HEK293 (cell line): ENCODE measurements around the gene CA11.
A peak's percentile ranks its signal among the peaks of the same experiment; 100 is the strongest.

Source experiments
- CTCF ChIA-PET: fragments of 350-600 bp; formaldehyde crosslinking; extraction: SDS; loops from one replicate; lab custom pipeline; 2021; ENCODE audit warnings: antibody characterized with exemption; lab: Yijun Ruan, JAX
- POLR2A ChIA-PET: fragments of 300-600 bp; formaldehyde crosslinking; extraction: SDS; loops from one replicate; lab custom pipeline; 2020; ENCODE audit warnings: antibody characterized with exemption, inconsistent platforms; lab: Yijun Ruan, JAX
- H3K27ac ChIP-seq: fragments of 200-500 bp; sonication (Bioruptor generic); 2 replicates; pipeline ENCODE4 v1.5.1; 2014; ENCODE audit warnings: low read depth, low read length, control low read depth, inconsistent platforms; ENCODE audit errors: extremely low read depth
- H3K36me3 ChIP-seq, 2 experiments: fragments of 200-500 bp in 1 of 2; sonication (Bioruptor generic) in 1 of 2; 1 replicate in 1 of 2; 2 replicates in 1 of 2; pipeline ENCODE4 v1.5.1; 2014 to 2017; ENCODE audit warnings: inconsistent platforms in 2 of 2, low read length in 2 of 2; ENCODE audit not compliant: control insufficient read depth in 2 of 2, insufficient read depth in 1 of 2
- H3K4me1 ChIP-seq: fragments of 200-500 bp; sonication (Bioruptor generic); 2 replicates; pipeline ENCODE4 v1.5.1; 2014; ENCODE audit warnings: mild to moderate bottlenecking, low read length, inconsistent platforms; ENCODE audit not compliant: control insufficient read depth, insufficient read depth
- H3K4me3 ChIP-seq: 2 replicates; pipeline ENCODE4 v1.5.1; 2011; ENCODE audit warnings: low read depth, mild to moderate bottlenecking, control low read depth, low read length, moderate library complexity
- H3K9me3 ChIP-seq: fragments of 200-500 bp; sonication (Bioruptor generic); 2 replicates; pipeline ENCODE4 v1.5.1; 2014; ENCODE audit warnings: low read depth, low read length, inconsistent platforms; ENCODE audit not compliant: control insufficient read depth, insufficient read depth
- EGR2 ChIP-seq: fragments of 450-650 bp; formaldehyde crosslinking; IDR thresholded peaks from 2 replicates; pipeline ENCODE4 v1.5.1; 2016; ENCODE audit warnings: low read depth, missing biosample characterization, missing genetic modification characterization
- HOXC10 ChIP-seq: sonication (generic); formaldehyde crosslinking; IDR thresholded peaks from 2 replicates; pipeline ENCODE4 v1.8.1; 2023; ENCODE audit warnings: mild to moderate bottlenecking, missing genetic modification reagents
- IKZF3 ChIP-seq: fragments of 450-650 bp; IDR thresholded peaks from 2 replicates; pipeline ENCODE4 v1.5.0; 2018; ENCODE audit warnings: missing biosample characterization, mild to moderate bottlenecking, missing genetic modification characterization, moderate library complexity
- KLF10 ChIP-seq: fragments of 450-650 bp; IDR thresholded peaks from 2 replicates; pipeline ENCODE4 v1.5.1; 2018; ENCODE audit warnings: missing biosample characterization, mild to moderate bottlenecking, missing genetic modification characterization
- REST ChIP-seq: fragments of 450-650 bp; formaldehyde crosslinking; IDR thresholded peaks from 2 replicates; pipeline ENCODE4 v1.5.1; 2016; ENCODE audit warnings: missing biosample characterization, missing genetic modification characterization
- SP2 ChIP-seq: fragments of 450-650 bp; formaldehyde crosslinking; IDR thresholded peaks from 2 replicates; pipeline ENCODE4 v1.5.1; 2016; ENCODE audit warnings: missing biosample characterization, missing genetic modification characterization
- SP3 ChIP-seq: fragments of 450-650 bp; formaldehyde crosslinking; IDR thresholded peaks from 2 replicates; pipeline ENCODE4 v1.5.1; 2016; ENCODE audit warnings: missing biosample characterization, missing genetic modification characterization
- ZBTB26 ChIP-seq: fragments of 450-650 bp; formaldehyde crosslinking; optimal IDR thresholded peaks from 2 replicates; pipeline ENCODE3; 2016; ENCODE audit warnings: missing biosample characterization, mild to moderate bottlenecking, missing genetic modification characterization
- ZBTB48 ChIP-seq: fragments of 450-650 bp; formaldehyde crosslinking; IDR thresholded peaks from 2 replicates; pipeline ENCODE4 v1.5.1; 2016; ENCODE audit warnings: missing biosample characterization, missing genetic modification characterization
- ZBTB8A ChIP-seq: fragments of 450-650 bp; formaldehyde crosslinking; IDR thresholded peaks from 2 replicates; pipeline ENCODE4 v1.5.1; 2016; ENCODE audit warnings: missing biosample characterization, missing genetic modification characterization
- ZFHX2 ChIP-seq: fragments of 450-650 bp; formaldehyde crosslinking; conservative IDR thresholded peaks from 2 replicates; pipeline ENCODE4 v1.5.1; 2016; ENCODE audit warnings: missing biosample characterization, missing genetic modification characterization
- ZFP41 ChIP-seq: fragments of 450-650 bp; formaldehyde crosslinking; IDR thresholded peaks from 2 replicates; pipeline ENCODE4 v1.5.1; 2016; ENCODE audit warnings: missing biosample characterization, missing genetic modification characterization, borderline replicate concordance
- ZNF132 ChIP-seq: fragments of 450-650 bp; formaldehyde crosslinking; IDR thresholded peaks from 2 replicates; pipeline ENCODE4 v1.5.1; 2017; ENCODE audit warnings: missing biosample characterization, missing genetic modification characterization, borderline replicate concordance
- ZNF138 ChIP-seq: fragments of 450-650 bp; formaldehyde crosslinking; IDR thresholded peaks from 2 replicates; pipeline ENCODE4 v1.5.1; 2016; ENCODE audit warnings: missing biosample characterization, missing genetic modification characterization, borderline replicate concordance
- ZNF169 ChIP-seq: fragments of 450-650 bp; formaldehyde crosslinking; IDR thresholded peaks from 2 replicates; pipeline ENCODE4 v1.5.1; 2016; ENCODE audit warnings: missing biosample characterization, missing genetic modification characterization
- ZNF175 ChIP-seq: fragments of 450-650 bp; formaldehyde crosslinking; IDR thresholded peaks from 2 replicates; pipeline ENCODE4 v1.5.1; 2016; ENCODE audit warnings: missing biosample characterization, missing genetic modification characterization
- ZNF19 ChIP-seq: fragments of 450-650 bp; formaldehyde crosslinking; IDR thresholded peaks from 2 replicates; pipeline ENCODE4; 2016; ENCODE audit warnings: missing biosample characterization, missing genetic modification characterization, low read depth
- ZNF398 ChIP-seq: fragments of 450-650 bp; formaldehyde crosslinking; IDR thresholded peaks from 2 replicates; pipeline ENCODE4 v1.5.1; 2017; ENCODE audit warnings: missing biosample characterization, missing genetic modification characterization
- ZNF426 ChIP-seq: fragments of 450-650 bp; formaldehyde crosslinking; IDR thresholded peaks from 2 replicates; pipeline ENCODE4 v1.5.1; 2017; ENCODE audit warnings: missing biosample characterization, missing genetic modification characterization, mild to moderate bottlenecking, inconsistent platforms, moderate library complexity
- ZNF48 ChIP-seq: fragments of 450-650 bp; formaldehyde crosslinking; IDR thresholded peaks from 2 replicates; pipeline ENCODE4 v1.5.1; 2016; ENCODE audit warnings: missing biosample characterization, missing genetic modification characterization
- ZNF561 ChIP-seq: fragments of 450-650 bp; IDR thresholded peaks from 2 replicates; pipeline ENCODE4 v1.5.1; 2018; ENCODE audit warnings: missing biosample characterization, missing genetic modification characterization, borderline replicate concordance
- ZNF571 ChIP-seq: fragments of 450-650 bp; formaldehyde crosslinking; IDR thresholded peaks from 2 replicates; pipeline ENCODE4 v1.5.0; 2017; ENCODE audit warnings: missing biosample characterization, missing genetic modification characterization
- ZNF600 ChIP-seq: fragments of 450-650 bp; formaldehyde crosslinking; IDR thresholded peaks from 2 replicates; pipeline ENCODE4 v1.5.1; 2016; ENCODE audit warnings: missing biosample characterization, missing genetic modification characterization
- ZNF658 ChIP-seq: fragments of 450-650 bp; formaldehyde crosslinking; IDR thresholded peaks from 2 replicates; pipeline ENCODE4; 2016; ENCODE audit warnings: missing biosample characterization, missing genetic modification characterization
- ZNF692 ChIP-seq: fragments of 450-650 bp; formaldehyde crosslinking; IDR thresholded peaks from 2 replicates; pipeline ENCODE4 v1.5.1; 2016; ENCODE audit warnings: missing biosample characterization, missing genetic modification characterization
- ZNF704 ChIP-seq: fragments of 450-650 bp; formaldehyde crosslinking; IDR thresholded peaks from 2 replicates; pipeline ENCODE4 v1.5.1; 2016; ENCODE audit warnings: missing biosample characterization, missing genetic modification characterization
- ZSCAN30 ChIP-seq: fragments of 450-650 bp; IDR thresholded peaks from 2 replicates; pipeline ENCODE4 v1.5.1; 2018; ENCODE audit warnings: missing biosample characterization, mild to moderate bottlenecking, missing genetic modification characterization, moderate library complexity

The CA11 gene

GRCh38 chr19:48635263-48635965 lies 10.6 kb downstream of the CA11 start:
- ChIA-PET POLR2A (interaction anchor here (2.7 to 3.1 kb wide), 2 partner anchors 16 to 19 kb away, joined by 22 to 25 read pairs; partner anchors contain the start of genes FAM83E, RPL18 and SPHK2), CTCF (interaction anchor here (0.7 to 1.1 kb wide), 2 partner anchors 21 to 145 kb away, joined by 3 read pairs; no protein-coding TSS in a partner anchor)
- Histone ChIP-seq H3K4me1 (peaks cover 23% of the 10 kb centered on the region), H3K9me3 (no peaks in the 10 kb centered on the region), H3K4me3 (peak overlapping the region; percentile 35), H3K36me3 (peaks cover 8 to 24% of the 10 kb centered on the region in 2 experiments; a peak in 2 of 3 replicates), H3K27ac (peak overlapping the region; percentile 86)
- TF ChIP-seq ZNF19 (no peak), ZFHX2 (tag by site-specific recombination) (peak; percentile 77), ZNF426 (tag by site-specific recombination) (no peak), ZNF561 (tag by site-specific recombination) (peak; percentile 58; the same call in 1 of the 2 replicates), ZNF571 (tag by site-specific recombination) (no peak), SP3 (tag by site-specific recombination) (peak; percentile 29; the same call in 1 of the 2 replicates), ZNF704 (tag by site-specific recombination) (no peak), ZSCAN30 (tag by site-specific recombination) (0 out of 2 replicates have a peak, but pooled peaks have one; percentile 25), ZNF658 (tag by site-specific recombination) (no peak), ZNF398 (tag by site-specific recombination) (peak; percentile 60; the same call in 1 of the 2 replicates), HOXC10 (CRISPR knock-in tag) (no peak), SP2 (tag by site-specific recombination) (peak; percentile 27; the same call in 1 of the 2 replicates), ZNF175 (no peak), ZNF692 (tag by site-specific recombination) (no peak), KLF10 (tag by site-specific recombination) (peak; percentile 57; the same call in 1 of the 2 replicates), ZNF169 (no peak), ZNF600 (peak; percentile 27; the same call in 1 of the 2 replicates), ZBTB8A (tag by site-specific recombination) (peak; percentile 84), ZBTB26 (peak; percentile 49), ZNF48 (tag by site-specific recombination) (no peak), ZFP41 (tag by site-specific recombination) (no peak), IKZF3 (tag by site-specific recombination) (0 out of 2 replicates have a peak, but pooled peaks have one; percentile 12), ZNF132 (tag by site-specific recombination) (no peak), REST (tag by site-specific recombination) (no peak), EGR2 (tag by site-specific recombination) (no peak), ZNF138 (tag by site-specific recombination) (no peak), ZBTB48 (no peak)
